ENCODE data around the gene INPP5E.

Gene INPP5E

GRCh38 chr9:136462664-136463063 lies 23.0 kb upstream of the INPP5E start:
- TF ChIP-seq CTCF (IDR thresholded peaks at IDR 0.05; ENCODE audit: low read length) = no peak
- no peak for TF ChIP-seq EZH2 (IDR thresholded peaks at IDR 0.05; ENCODE audit: borderline replicate concordance, low read length)
- H3K27me3 ChIP-seq (ENCODE audit: insufficient read depth, low read length) = no peaks in the 10 kb centered on the region
- H3K9me2 ChIP-seq (ENCODE audit: low read depth, low read length) = no peaks in the 10 kb centered on the region
- no peak overlapping the region for H3K9ac ChIP-seq (ENCODE audit: low read length)
- no peaks in the 10 kb centered on the region for H3K9me3 ChIP-seq (ENCODE audit: low read length)
- H3K27ac ChIP-seq (ENCODE audit: low read depth, low read length, poor library complexity, severe bottlenecking) = no peak overlapping the region
- no peak overlapping the region for H3K4me2 ChIP-seq (ENCODE audit: low read length)
- no peaks in the 10 kb centered on the region for H4K20me1 ChIP-seq (ENCODE audit: insufficient read depth, low read length)
- no peak overlapping the region for H3K4me3 ChIP-seq (ENCODE audit: low read depth, low read length, poor library complexity, severe bottlenecking)
- H2AFZ ChIP-seq (ENCODE audit: low read length) = no peak overlapping the region
- H3K79me2 ChIP-seq (ENCODE audit: insufficient read depth, low read length) = no peaks in the 10 kb centered on the region
- no peaks in the 10 kb centered on the region for H3F3A ChIP-seq (ENCODE audit: insufficient read depth, low read length)
- no peaks in the 10 kb centered on the region for H3K4me1 ChIP-seq (ENCODE audit: insufficient read depth, low read length, severe bottlenecking)
- peaks cover 93% of the 10 kb centered on the region for H3K36me3 ChIP-seq (ENCODE audit: insufficient read depth, low read length)

- Histone ChIP-seq H3K27ac (ENCODE audit: low read depth, low read length, poor library complexity, severe bottlenecking) (no peak overlapping the region), H3K9me2 (ENCODE audit: low read depth, low read length) (no peaks in the 10 kb centered on the region), H3K79me2 (ENCODE audit: insufficient read depth, low read length) (no peaks in the 10 kb centered on the region), H3K4me1 (ENCODE audit: insufficient read depth, low read length, severe bottlenecking) (no peaks in the 10 kb centered on the region), H4K20me1 (ENCODE audit: insufficient read depth, low read length) (no peaks in the 10 kb centered on the region), H3K9me3 (ENCODE audit: low read length) (no peaks in the 10 kb centered on the region), H3K36me3 (ENCODE audit: insufficient read depth, low read length) (peaks cover 93% of the 10 kb centered on the region), H3K9ac (ENCODE audit: low read length) (no peak overlapping the region), H3F3A (ENCODE audit: insufficient read depth, low read length) (no peaks in the 10 kb centered on the region), H3K4me3 (ENCODE audit: low read depth, low read length, poor library complexity, severe bottlenecking) (no peak overlapping the region), H2AFZ (ENCODE audit: low read length) (no peak overlapping the region), H3K4me2 (ENCODE audit: low read length) (no peak overlapping the region), H3K27me3 (ENCODE audit: insufficient read depth, low read length) (no peaks in the 10 kb centered on the region)
- no peak for TF ChIP-seq EZH2 (IDR thresholded peaks at IDR 0.05; ENCODE audit: borderline replicate concordance, low read length)
- TF ChIP-seq CTCF (IDR thresholded peaks at IDR 0.05; ENCODE audit: low read length) = no peak
Observed at GRCh38 chr9:136460772-136461325, 21.2 kb upstream of the INPP5E start.

GRCh38 chr9:136459425-136459824 lies 19.8 kb upstream of the INPP5E start:
- H3F3A ChIP-seq (ENCODE audit: insufficient read depth, low read length) = no peaks in the 10 kb centered on the region
- H3K36me3 ChIP-seq (ENCODE audit: insufficient read depth, low read length) = peaks cover 92% of the 10 kb centered on the region
- TF ChIP-seq CTCF (IDR thresholded peaks at IDR 0.05; ENCODE audit: low read length) (no peak), EZH2 (IDR thresholded peaks at IDR 0.05; ENCODE audit: borderline replicate concordance, low read length) (no peak)
- no peak overlapping the region for H3K4me2 ChIP-seq (ENCODE audit: low read length)
- H3K4me3 ChIP-seq (ENCODE audit: low read depth, low read length, poor library complexity, severe bottlenecking) = no peak overlapping the region
- H3K9me3 ChIP-seq (ENCODE audit: low read length) = no peaks in the 10 kb centered on the region
- H4K20me1 ChIP-seq (ENCODE audit: insufficient read depth, low read length) = no peaks in the 10 kb centered on the region
- H3K27ac ChIP-seq (ENCODE audit: low read depth, low read length, poor library complexity, severe bottlenecking) = no peak overlapping the region
- H3K27me3 ChIP-seq (ENCODE audit: insufficient read depth, low read length) = no peaks in the 10 kb centered on the region
- no peak overlapping the region for H2AFZ ChIP-seq (ENCODE audit: low read length)
- no peaks in the 10 kb centered on the region for H3K79me2 ChIP-seq (ENCODE audit: insufficient read depth, low read length)
- H3K9ac ChIP-seq (ENCODE audit: low read length) = no peak overlapping the region
- no peaks in the 10 kb centered on the region for H3K9me2 ChIP-seq (ENCODE audit: low read depth, low read length)
- H3K4me1 ChIP-seq (ENCODE audit: insufficient read depth, low read length, severe bottlenecking) = no peaks in the 10 kb centered on the region
